C4-2B (cell line): ENCODE results near the gene FHOD3.

ENCODE experiments used
- CTCF ChIP-seq: fragments of 450-650 bp; conservative IDR thresholded peaks from 2 replicates; pipeline ENCODE4 v1.5.1; 2017; ENCODE audit warnings: mild to moderate bottlenecking
- ZFX ChIP-seq: fragments of 450-650 bp; IDR thresholded peaks from 2 replicates; pipeline ENCODE4 v1.6.1; 2017

- no peak for TF ChIP-seq CTCF
- no peak for TF ChIP-seq ZFX
Observed at GRCh38 chr18:36368889-36369288, 71.4 kb downstream of the FHOD3 start.
